ENCODE data around the gene ZCCHC2. TPM values are rescaled to one million over a fixed set of nuclear protein-coding genes. Genes with fewer than 3 reads are reported as not detected.

ZCCHC2 gene
- total and polyA plus RNA-seq, 2 of the 4 experiments (the other 2 are of a cell fraction) = 3.2 to 3.6 TPM

- POLR2A ChIA-PET (ENCODE audit: unreplicated experiment) = no interaction called here
- H2BK120ac ChIP-seq (ENCODE audit: low read depth, low read length) = no peak overlapping the region
- H3K4ac ChIP-seq (ENCODE audit: low read depth, low read length) = no peak overlapping the region
- no peak overlapping the region for H3K56ac ChIP-seq (ENCODE audit: extremely low read depth, insufficient read depth, low read length)
- H3K27me3 ChIP-seq (ENCODE audit: control insufficient read depth, insufficient read depth, low read length) = peaks cover 2% of the 10 kb centered on the region; the same call in 1 of the 2 replicates
- ATAC-seq (ENCODE audit: low read depth) (no peak), DNase-seq (no peak)
- H2AK5ac ChIP-seq (ENCODE audit: low read depth, low read length) = no peak overlapping the region
- H3K18ac ChIP-seq (ENCODE audit: low read depth, low read length) = no peak overlapping the region
- no peak overlapping the region for H2AK9ac ChIP-seq (replicated peaks; ENCODE audit: low read depth, low read length, poor library complexity)
- in situ Hi-C loops (cut with MboI; ENCODE audit: low sequenced_read_pairs) = no loop called here
- no peak overlapping the region for H4K5ac ChIP-seq (ENCODE audit: low read depth, low read length)
- no peak overlapping the region for H3K9ac ChIP-seq (ENCODE audit: low read depth, low read length)
- H3K14ac ChIP-seq (replicated peaks; ENCODE audit: low read depth, low read length) = no peak overlapping the region
- H3K4me1 ChIP-seq (ENCODE audit: control insufficient read depth, insufficient read depth, low read length) = peaks cover 3% of the 10 kb centered on the region; the same call in 1 of the 2 replicates
- H3K9me1 ChIP-seq (ENCODE audit: insufficient read depth, low read length) = peaks cover 5% of the 10 kb centered on the region; the same call in 1 of the 2 replicates
- H4K91ac ChIP-seq (ENCODE audit: insufficient read depth, low read depth, low read length) = no peak overlapping the region
- no peaks in the 10 kb centered on the region for H3K9me3 ChIP-seq (ENCODE audit: control insufficient read depth, insufficient read depth, low read length)
- H3K4me2 ChIP-seq (ENCODE audit: low read depth, low read length) = no peak overlapping the region
- no peak overlapping the region for H4K8ac ChIP-seq (ENCODE audit: low read depth in 2 of 2, low read length in 2 of 2)
- H4K20me1 ChIP-seq (ENCODE audit: insufficient read depth, low read length) = peaks cover 3% of the 10 kb centered on the region; the same call in 1 of the 2 replicates
- H3K27ac ChIP-seq (ENCODE audit: insufficient read depth, low read length) = no peak overlapping the region
- no peak overlapping the region for H2BK5ac ChIP-seq (ENCODE audit: low read depth, low read length, poor library complexity, severe bottlenecking)
- no peak overlapping the region for H3K4me3 ChIP-seq (ENCODE audit: insufficient read depth, low read depth, low read length)
- WGBS, 2 experiments (ENCODE audit: extremely low coverage in 2 of 2, insufficient read length in 1 of 2) = no CpG with 5 or more reads among the region's 2 CpGs
- peaks cover 8 to 16% of the 10 kb centered on the region in 2 experiments; a peak in 3 of 4 replicates for H3K79me1 ChIP-seq (ENCODE audit: low read depth in 1 of 2, low read length in 2 of 2)
- H2BK15ac ChIP-seq (ENCODE audit: low read depth, low read length) = no peak overlapping the region
- dilution Hi-C loops (cut with HindIII; ENCODE audit: low sequenced_read_pairs, unreplicated experiment) = no loop called here
- BruUV-seq (replicated peaks) = no TSS peak
- intact Hi-C loops (cut with micrococcal nuclease) = loop anchor here (10.0 kb wide), 6 partner anchors 263 to 913 kb away; partner anchors contain the start of genes PIGN and RELCH
- peak overlapping the region; percentile 39; the same call in 1 of the 2 replicates for H3K23ac ChIP-seq (ENCODE audit: low read depth, low read length)
- TF ChIP-seq MAZ (IDR thresholded peaks at IDR 0.05; ENCODE audit: borderline replicate concordance, low read depth, low read length) (no peak), CEBPB (IDR thresholded peaks at IDR 0.05; ENCODE audit: low read depth, low read length) (no peak), BHLHE40 (IDR thresholded peaks at IDR 0.05; ENCODE audit: low read depth, low read length) (no peak), USF2 (IDR thresholded peaks at IDR 0.05; ENCODE audit: low read depth, low read length) (no peak), RFX5 (IDR thresholded peaks at IDR 0.05; ENCODE audit: low read depth, low read length) (no peak), MXI1 (IDR thresholded peaks at IDR 0.05; ENCODE audit: borderline replicate concordance, low read depth, low read length) (no peak), RAD21 (IDR thresholded peaks at IDR 0.05; ENCODE audit: low read length) (no peak), MAFK (IDR thresholded peaks at IDR 0.05; ENCODE audit: low read depth, low read length) (no peak)
- no peak overlapping the region for H2AFZ ChIP-seq (replicated peaks; ENCODE audit: low read length, poor library complexity)
- H2BK20ac ChIP-seq (ENCODE audit: low read depth, low read length) = no peak overlapping the region
- CTCF ChIA-PET = interaction anchor here (0.9 to 1.2 kb wide), 2 partner anchors 96 to 99 kb away, joined by 3 to 8 read pairs; no protein-coding TSS in a partner anchor
- H3K36me3 ChIP-seq (ENCODE audit: control insufficient read depth, insufficient read depth, low read length) = no peaks in the 10 kb centered on the region
These were observed 1.2 kb upstream of the ZCCHC2 start for GRCh38 chr18:62521593-62521992.

Data from IMR-90 (cell line).